SIG-M5 treated with dmso at 0.1 percent for 504 hours (cell line): Measurements from ENCODE around the gene TMEM258.

ENCODE experiments used
- DNase-seq: peaks from one replicate; lab custom pipeline; 2025; ENCODE audit not compliant: unreplicated experiment; lab: John Stamatoyannopoulos, UW

TMEM258 gene

DNA sequence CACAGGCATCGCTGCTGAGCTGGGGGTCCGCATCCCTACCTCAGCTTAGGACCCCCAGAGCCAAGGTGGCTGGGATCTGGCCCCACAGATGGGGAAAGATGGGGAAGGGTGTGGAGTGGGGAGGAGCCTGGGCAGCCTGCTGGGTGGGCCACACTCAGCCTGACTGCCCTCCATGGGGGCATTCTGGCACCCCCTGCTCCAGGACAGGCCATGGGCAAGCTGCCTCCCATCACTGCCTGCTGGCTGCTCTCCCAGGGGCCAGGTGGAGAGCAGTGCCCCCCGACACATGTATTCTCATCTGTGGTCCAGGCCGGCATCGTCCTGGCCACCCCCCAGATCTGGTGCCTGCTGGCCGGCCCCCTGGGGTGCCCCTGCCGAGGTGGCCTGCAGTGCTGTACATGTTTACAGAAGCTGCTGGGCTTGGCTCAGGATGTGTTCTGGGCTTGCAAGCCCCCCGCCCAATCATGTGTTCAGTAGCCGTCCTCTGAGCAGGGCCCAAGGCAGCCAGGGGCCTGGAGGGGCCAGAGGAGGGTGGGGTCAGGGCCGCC lies 47.7 kb downstream of the TMEM258 start:
- no peak for DNase-seq

DNA sequence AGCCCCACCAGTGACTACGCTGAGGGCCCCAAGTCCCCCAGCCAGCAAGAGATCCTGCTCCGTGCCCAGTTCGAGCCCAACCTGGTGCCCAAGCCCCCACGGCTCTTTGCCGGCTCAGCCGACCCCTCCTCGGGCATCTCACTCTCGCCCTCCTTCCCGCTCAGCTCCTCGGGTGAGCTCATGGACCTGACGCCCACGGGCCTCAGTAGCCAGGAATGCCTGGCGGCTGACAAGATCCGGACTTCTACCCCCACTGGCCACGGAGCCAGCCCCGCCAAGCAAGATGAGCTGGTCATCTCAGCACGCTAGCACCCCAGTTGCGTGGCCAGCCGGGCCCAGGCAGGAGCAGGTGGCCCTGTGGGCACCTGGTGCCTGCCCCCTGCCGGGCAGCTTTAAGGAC lies 48.2 kb downstream of the TMEM258 start:
- no peak for DNase-seq

DNA sequence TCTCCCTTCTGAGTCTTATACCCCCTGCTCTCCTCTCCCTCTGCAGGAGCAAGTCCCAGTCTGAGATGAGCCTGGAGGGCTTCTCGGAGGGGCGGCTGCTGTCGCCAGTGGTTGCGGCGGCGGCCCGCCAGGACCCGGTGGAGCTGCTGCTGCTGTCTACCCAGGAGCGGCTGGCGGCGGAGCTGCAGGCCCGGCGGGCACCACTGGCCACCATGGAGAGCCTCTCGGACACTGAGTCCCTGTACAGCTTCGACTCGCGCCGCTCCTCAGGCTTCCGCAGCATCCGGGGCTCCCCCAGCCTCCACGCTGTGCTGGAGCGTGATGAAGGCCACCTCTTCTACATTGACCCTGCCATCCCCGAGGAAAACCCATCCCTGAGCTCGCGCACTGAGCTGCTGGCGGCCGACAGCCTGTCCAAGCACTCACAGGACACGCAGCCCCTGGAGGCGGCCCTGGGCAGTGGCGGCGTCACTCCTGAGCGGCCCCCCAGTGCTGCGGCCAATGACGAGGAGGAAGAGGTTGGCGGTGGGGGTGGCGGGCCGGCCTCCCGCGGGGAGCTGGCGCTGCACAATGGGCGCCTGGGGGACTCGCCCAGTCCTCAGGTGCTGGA lies 48.8 kb downstream of the TMEM258 start:
- no peak for DNase-seq

DNA sequence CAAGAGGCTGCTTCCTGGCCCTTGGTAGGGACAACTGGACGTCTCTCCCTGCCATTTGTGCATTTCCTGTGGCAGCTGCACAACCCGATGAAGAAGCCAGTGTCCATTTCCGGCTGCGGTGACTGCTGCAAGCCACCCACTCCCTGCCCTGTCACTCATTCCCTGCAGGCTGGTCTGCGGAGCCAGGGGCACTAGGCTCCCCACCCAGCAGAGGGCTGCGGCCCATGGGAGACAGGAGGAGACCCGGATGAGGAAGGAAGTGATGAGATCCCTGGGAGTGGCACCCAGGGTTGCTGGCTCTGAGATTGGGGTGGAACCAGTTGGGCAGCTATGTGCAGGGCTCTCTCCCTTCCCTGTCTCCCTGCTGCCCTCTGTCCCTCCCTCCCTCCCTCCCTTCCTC lies 50.0 kb downstream of the TMEM258 start:
- DNase-seq = peak; percentile 7

DNA sequence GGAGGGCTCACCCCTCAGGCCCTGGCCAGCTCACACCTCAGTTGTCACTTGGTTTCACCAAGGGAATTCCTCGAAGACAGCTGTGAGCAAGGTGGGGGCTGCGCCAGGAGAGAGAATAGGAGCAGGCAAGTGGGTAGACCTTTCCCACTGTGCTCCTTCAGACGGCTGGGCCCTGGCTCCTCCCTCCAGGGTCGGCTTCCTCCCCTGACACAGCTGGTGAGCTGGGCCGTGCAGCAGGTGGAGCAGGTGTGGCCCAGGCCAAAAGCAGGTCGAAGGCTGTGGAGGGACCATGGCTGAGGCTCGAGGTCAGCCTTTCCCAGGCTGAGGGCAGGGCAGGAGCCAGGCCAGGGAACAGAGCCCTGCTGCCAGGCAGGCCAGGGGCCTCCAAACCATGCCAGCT lies 52.4 kb downstream of the TMEM258 start:
- no peak for DNase-seq

DNA sequence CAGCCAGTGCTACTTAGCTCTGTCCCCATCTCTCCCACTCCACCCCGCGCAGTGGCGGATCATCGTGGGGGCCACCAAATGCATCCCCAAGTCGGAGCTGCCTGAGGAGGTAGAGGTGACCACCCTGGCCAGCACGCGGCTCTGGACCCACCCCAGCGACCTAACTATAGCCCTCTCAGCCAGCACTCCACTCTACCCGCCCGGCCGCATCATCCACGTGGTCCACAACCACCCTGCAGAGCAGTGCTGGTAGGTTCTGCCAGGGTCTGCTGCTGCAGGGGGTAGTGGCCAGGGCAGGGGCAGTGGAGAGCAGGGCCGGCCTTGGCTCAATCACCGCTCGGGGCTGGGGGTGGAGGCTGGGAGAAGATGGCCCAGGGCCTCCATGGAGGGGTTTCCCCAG lies 53.0 kb downstream of the TMEM258 start:
- no peak for DNase-seq
